Inflammatory macrophage (primary cell): ENCODE measurements around the gene TSPYL2.

ENCODE experiments used
- DNase-seq, 2 donors: peaks; one replicate each; pipeline ENCODE4 v3.0.0-alpha.2; 2020 to 2022

Gene TSPYL2

DNA sequence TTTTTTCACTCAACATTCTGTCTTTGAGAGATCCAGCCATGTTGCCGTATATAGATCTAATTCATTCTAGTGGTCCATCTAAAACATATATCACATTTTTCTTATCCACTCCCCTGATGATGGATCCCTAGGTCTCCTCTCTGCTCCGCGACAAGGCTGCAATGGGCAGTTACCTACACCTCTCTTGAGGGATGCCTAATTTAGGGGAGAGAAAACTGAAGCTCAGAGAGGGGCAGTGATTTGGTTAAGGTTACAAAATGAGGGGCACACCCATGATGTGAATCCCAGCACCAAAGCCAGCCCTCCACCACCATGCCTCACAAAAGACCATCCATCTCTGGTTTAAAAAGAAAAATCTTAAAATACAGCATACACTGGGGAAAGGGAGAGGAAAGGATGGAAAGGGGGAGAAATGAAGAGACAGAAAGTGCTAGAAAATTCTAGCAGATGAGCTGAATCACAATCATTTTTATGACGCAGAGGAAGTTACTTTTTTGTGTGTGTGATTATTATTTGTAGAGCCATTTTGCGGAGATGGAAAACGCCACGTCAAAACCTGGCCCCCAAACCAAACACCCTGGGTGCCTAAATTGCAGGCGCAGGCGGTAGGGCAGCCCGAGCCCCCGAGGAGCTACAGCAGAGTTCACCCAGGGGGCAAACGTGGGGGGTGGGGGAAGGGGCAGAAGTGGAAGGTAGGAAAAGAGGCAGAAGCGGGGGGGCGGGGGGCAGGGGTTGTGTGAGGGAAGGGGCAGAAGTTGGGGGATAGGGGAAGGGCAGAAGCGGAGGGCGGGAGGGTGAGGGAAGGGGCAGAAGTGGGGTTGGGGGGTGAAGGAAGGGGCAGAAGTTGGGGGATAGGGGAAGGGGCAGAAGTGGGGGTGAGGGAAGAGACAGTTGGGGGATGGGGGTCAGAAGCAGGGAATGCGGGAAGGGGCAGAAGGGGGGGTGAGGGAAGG, 1.3 kb upstream of the TSPYL2 start:
- no peak for DNase-seq

DNA sequence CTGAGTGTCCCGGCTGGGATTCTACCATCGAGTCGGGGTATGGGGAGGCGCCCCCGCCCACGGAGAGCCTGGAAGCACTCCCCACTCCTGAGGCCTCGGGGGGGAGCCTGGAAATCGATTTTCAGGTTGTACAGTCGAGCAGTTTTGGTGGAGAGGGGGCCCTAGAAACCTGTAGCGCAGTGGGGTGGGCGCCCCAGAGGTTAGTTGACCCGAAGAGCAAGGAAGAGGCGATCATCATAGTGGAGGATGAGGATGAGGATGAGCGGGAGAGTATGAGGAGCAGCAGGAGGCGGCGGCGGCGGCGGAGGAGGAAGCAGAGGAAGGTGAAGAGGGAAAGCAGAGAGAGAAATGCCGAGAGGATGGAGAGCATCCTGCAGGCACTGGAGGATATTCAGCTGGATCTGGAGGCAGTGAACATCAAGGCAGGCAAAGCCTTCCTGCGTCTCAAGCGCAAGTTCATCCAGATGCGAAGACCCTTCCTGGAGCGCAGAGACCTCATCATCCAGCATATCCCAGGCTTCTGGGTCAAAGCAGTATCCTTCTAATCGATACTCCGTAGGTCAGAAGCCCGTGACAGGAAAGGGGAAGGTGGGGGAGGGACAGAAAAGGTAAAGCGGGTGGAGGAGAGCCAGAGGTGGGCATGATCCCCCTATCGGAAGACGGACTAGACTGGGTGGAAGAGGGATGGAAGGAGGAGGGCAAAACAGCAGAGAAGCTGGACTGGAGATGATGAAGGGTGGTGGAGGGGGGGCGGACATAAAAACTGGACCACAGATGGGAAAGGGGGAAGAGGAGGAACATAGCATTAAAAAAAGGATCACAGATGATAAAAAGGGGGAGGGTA, 828 bp downstream of the TSPYL2 start:
- no peak for DNase-seq

DNA sequence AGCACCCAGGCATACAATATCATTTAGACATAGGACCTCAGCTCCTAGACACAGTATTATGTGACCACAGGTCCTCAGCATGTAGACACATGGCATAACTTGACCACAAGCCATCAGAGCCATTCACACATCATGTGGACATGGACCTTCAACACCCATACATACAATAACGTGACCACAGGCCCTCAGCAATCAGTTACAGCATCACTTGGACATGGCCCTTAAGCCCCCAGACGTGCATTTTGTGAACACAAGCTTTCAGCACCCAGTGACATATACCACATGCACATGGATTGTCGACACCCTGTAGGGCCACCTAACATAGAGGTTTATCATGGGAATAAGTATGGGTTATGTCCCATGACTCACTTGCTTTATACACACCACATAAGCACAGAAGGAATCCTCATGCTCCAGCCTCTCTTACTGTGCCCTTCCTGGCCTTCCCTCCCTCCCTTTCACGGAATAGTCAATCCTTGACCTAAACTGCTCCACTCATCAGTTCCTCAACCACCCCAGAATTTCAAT, 1.9 kb downstream of the TSPYL2 start:
- DNase-seq: no peak

DNA sequence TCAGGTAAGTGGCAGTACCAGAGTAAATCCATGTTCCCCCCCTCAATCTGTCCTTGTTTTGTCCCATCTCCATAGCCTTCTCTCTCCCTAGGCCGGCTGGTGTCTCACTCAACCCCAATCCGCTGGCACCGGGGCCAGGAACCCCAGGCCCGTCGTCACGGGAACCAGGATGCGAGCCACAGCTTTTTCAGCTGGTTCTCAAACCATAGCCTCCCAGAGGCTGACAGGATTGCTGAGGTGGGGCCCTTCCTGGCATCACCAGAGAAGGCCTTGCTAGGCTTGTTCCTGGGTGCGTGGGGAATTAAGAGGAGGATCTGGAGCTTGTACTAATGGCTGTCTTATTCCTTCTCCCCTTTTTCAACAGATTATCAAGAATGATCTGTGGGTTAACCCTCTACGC, 2.7 kb downstream of the TSPYL2 start:
- DNase-seq: no peak

DNA sequence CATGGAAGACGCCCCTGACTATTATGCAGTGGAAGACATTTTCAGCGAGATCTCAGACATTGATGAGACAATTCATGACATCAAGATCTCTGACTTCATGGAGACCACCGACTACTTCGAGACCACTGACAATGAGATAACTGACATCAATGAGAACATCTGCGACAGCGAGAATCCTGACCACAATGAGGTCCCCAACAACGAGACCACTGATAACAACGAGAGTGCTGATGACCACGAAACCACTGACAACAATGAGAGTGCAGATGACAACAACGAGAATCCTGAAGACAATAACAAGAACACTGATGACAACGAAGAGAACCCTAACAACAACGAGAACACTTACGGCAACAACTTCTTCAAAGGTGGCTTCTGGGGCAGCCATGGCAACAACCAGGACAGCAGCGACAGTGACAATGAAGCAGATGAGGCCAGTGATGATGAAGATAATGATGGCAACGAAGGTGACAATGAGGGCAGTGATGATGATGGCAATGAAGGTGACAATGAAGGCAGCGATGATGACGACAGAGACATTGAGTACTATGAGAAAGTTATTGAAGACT, 3.6 kb downstream of the TSPYL2 start:
- no peak for DNase-seq

DNA sequence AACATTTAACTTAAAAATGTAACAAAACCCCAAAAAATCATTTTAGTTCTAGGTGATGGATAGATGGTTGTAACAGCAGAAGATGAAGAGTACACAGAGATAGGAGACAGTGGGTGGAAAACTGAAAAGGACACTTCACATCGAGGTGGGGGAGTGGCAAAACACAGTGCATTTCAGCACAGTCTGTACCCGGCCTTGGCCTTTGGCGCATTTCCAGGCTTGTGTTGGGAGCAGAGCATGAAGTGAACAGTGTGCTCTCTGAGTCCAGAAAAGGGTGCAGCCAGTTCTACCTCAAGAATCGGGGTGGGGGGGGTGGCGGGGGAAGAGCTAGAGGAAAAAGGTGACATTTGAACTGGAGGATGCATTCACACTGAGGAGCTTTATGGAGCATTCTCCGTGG, 4.3 kb downstream of the TSPYL2 start:
- DNase-seq: no peak

DNA sequence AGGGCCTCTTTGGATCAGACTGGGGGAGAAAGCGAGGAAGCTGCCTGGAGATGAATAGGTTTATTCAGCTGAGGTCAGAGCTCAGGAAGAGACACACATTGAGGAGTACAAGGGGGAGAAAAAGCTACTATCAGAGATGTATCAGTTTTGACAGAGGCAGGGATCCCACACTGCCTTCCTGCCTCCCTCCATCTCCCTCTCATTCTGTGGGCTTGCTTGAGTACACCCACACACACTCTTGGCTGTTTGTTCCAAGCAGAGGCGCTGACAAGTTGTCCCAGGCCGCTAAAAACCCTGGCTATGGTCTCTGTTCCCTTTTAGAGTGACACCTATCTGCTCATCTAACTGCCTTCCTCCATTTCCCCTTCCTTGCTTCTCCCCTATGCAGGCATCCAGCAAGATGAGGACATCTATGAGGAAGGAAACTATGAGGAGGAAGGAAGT, 5.2 kb downstream of the TSPYL2 start:
- DNase-seq: peak; percentile 6 to 9

DNA sequence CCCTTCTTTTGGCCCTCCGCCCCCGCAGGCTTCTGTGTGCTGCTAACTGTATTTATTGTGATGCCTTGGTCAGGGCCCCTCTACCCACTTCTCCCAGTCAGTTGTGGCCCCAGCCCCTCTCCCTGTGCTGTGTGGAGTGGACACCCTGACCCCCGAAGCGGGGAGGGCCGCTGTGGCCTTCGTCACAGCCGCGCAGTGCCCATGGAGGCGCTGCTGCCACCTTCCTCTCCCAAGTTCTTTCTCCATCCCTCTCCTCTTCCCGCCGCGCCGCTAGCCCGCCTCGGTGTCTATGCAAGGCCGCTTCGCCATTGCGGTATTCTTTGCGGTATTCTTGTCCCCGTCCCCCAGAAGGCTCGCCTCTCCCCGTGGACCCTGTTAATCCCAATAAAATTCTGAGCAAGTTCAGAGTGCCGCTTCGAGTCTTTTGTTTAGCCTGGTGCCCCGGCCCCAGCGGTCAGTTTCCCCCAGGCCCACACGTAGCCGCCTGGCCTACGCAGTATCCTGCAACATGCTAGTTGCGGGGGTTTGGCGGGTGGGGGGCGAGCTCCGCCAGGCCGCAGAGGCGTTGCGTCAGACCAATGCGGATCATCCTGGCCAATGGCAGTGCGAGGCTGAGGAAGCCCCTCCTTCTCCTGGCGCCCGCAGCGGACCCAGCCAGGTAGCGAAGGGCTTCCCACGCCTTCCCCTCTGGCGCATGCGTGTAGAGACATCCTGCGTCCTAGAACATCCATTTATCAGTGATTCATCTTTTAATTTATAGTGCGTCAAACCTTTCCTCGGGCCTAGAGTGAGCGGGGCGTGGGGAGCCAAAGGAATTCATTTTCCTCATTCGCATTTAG, 6.2 kb downstream of the TSPYL2 start:
- peak in 1 of 2 donors; percentile 9 for DNase-seq

DNA sequence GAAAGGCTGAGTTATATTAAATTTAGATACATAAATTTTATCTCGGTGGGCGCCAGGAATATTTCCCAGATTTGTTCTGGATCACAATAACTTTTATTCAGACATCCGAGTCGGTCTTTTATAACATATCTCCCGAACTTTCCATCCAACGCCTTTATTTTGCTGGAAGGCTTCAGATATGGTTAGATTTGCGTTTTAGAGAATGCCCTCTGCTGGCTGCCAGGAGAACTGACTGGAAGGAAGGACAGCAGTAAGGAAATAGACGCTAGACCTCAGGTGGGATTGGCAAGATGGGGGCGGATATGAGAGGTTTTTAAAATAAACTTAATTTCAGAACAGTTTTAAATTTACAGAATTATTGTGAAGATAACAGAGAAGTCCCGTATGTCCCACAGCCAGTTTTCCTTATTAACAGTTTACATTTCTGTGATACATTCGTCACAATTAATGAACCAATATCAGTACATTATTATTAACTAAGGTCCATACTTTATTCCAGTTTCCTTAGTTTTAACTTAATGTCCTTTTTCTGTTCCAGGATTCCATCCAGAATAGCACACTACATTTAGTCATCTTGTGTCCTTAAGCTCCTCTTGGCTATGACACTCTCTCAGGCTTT, 7.2 kb downstream of the TSPYL2 start:
- DNase-seq: peak; percentile 15 to 24

DNA sequence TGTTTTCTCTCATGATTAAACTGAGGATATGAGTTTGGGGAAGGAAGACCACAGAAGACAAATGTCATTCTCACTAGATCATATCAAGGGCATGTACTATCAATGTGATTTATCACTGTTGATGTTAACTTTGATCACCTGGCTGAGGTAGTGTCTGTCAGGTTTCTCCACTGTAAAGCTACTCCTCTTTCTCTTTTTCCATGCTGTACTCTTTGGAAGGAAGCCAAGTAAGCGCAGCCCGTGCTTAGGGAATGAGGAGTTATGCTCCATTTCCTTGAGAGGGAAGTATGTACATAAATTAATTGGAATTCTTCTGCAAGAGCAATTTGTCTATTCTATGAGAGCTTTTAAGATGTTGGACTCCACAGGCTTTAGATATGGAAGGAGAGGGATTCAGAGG, 7.8 kb downstream of the TSPYL2 start:
- no peak for DNase-seq

DNA sequence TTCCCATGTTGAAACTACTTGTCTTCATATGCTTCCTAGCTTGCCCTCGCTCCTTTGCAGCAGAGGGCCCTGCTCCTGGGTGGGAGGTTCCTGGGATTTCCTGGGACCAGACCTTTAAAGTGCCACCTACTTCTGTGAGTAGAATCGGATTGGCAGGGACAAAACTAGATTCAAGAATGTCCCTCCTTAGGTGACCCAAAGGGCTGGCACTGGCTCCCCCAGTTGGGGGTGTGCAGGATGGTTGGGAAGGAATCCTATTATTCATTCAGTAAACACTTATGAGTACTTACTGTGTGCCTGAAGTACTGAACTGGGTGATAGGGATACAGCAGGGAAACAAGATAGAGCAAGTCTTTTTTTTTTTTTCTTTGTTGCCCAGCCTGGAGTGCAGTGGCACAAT, 9.2 kb downstream of the TSPYL2 start:
- no peak for DNase-seq

DNA sequence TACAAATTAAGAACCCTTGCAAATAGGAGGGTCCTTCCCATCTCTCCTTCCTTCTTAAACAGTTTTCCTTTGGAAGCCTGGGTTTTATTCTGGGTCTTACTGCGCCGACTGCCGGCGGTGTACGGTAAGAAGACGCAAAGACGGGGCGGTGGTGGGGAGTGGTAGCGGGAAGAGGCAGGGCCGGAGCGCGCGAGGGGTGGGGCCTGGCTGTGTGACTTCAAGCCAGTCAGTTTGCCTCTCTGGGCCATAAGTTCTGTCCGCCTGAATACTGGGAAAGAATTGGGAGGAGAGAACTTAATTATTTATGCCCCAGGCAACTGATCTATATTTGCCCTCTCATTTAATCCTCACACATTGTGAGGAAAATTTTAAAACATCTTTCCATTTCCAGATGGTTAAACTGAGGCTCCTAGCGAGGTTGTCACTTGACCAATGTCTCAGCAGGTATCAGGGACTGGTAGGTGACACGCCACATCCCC, 11.0 kb downstream of the TSPYL2 start:
- DNase-seq: peak; percentile 70 to 77

DNA sequence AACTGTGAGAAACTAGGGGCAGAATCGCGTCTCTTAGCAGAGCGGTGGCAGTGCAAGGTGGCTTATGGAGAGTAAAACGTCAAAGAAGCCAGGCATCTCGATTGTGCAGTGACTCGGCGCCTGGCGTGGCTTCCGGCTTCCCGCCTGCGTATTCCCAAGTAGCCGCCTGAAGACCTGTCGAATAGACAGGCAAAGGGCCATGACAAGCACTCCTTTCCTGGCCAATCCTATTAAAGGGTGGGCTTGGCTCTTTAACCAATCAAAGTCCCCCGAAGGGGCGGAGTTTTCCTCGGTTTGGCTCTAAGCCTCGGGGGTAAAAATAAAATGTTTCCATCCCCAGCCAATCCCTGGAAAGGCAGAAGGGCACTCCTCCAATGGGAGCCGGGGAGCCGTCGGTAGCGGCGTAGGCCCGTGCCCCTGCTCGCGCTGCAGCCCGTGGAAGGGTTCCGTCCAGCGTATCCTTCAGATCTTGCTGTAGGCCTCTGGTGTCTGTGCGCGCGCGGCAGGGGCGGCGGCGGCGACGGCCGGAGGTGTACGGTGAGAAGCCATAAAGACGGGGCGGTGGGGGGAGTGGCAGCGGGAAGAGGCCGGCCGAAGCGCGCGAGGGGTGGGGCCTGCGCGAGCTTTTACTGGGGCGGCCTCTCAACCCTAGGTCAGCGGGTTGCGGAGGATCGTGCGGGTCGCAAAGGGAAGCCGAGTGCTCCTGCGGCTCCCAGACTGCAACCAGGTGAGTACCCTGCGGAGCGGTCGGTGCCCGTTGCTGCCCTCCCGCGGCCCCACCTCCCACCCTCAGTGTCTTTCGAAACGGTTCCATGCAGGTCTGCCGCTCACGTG, 11.8 kb downstream of the TSPYL2 start, which contains the start of gene KANTR:
Gene KANTR (plus strand): TSS at position 395 of the 834 bp plus-strand sequence. CDS start 30,131 bp downstream, outside the sequence.
- peak; percentile 95 for DNase-seq

DNA sequence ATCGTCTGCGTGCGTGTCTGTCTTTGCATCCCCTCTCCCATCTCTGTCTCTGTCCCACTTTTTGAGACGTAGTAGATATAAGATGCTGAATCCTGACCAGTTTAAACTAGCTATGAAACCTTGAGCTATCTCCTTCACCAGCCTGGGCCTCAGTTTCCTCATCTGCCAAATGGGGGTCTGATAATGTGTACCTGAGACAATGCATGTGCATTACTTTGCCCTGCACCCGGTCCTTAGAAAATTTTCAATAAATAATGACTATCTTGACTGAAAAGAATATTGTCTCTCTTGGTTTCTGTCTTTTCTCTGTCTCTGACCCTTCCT, 12.4 kb downstream of the TSPYL2 start:
- DNase-seq: no peak

DNA sequence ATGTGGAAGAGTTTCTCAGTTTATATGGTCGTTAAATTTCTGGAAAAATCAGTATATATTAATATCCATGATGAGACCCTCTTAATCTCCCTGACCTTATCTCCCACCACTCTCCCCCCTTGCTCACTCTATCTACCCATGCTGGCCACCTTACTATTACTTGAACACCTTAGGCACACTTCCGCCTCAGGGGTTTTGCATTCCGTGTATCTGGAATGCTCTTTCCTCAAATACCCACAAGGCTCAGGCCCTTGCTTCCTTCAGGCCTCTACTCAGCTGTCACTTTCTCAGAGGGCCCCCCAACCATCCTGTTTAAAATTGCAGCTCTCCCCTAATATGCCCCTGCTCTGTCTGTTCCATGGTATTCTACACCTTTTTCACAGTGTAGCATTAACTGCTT, 13.6 kb downstream of the TSPYL2 start:
- DNase-seq: no peak

DNA sequence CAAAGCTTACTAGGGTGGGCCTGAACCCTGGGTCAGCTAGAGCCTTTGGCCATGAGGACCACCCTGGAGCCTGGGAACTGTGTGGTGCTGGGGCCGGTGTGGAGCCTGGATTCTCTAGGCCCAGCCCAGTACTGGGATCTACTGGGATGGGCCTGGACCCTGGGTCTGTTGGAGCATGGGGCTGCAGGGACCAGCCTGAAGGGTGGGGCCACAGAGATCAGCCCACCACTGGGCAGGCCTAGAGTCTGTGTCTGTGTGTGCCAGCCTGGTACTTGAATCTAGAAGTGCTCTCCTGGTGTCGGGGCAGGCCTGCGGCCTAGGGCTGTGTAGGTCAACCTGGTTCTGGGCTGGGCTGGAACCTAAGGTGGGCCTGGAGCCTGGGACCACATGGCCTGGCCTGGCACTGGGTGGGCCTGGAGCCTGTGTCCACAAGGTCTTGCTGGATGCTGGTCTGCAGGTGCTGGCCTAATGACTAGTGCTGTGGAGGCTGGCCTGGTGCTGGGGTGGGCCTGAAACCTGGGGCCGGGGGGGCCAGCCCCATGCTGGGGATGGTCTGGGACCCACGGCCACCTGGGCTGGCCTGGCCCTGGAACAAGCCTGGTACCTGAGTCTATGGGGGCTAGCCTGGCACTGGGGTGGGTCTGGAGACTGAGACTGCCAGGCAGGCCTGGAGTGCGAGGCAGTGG, 32.8 kb downstream of the TSPYL2 start:
- no peak for DNase-seq

DNA sequence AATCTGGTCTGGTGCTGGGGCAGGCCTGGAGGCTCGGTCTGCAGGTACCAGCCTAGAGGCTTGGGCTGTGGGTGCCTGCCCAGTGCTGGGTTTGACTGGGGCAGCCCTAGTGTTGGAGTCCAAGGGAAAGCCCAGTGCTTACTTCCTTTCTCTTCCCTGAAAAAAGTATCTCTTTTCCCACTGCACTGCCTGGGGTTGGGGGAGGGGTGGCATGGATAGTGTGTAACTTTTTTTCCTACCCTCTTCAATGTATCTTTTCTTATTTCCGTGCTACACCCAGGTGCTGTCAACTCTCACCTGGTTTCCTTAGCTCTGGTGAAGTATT, 33.3 kb downstream of the TSPYL2 start:
- no peak for DNase-seq

DNA sequence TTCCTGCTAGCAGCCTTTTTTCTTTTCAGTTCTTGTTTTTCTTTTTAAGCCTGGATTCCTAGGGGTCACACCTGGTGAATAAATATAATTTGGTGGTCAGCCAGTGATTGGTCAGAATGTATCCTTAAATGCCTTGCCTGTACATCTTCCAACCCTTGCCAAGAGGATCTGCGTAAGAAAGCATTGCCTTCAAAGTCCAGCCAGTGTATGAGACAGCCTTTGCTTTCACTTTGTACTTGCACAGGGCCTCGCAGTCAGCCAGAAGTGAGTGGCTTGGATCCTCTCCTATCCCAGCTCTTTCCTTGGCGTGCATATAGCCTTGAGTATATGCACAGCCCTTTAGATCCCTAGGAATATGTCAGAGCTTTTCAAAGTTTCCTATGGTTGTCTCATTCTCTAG, 33.9 kb downstream of the TSPYL2 start:
- DNase-seq: no peak

DNA sequence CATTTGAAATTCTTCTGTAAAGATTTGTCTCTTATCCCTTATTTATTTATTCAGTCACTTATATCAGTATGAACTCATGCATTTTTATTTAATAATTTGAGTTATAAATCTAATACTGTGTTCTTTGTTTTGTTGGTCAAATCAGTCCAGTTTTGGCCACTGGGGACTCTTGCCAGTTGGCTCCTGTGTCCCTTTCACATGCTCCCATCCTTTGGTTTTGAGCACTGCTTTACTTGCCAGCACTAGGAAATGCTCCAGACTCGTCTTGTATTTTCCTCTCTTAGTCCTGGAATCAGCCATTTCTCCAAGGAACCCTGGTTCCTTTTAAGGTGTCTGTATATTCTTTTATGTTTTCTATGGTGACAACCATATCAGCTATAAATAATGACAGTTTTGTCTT, 39.8 kb downstream of the TSPYL2 start:
- DNase-seq: no peak

DNA sequence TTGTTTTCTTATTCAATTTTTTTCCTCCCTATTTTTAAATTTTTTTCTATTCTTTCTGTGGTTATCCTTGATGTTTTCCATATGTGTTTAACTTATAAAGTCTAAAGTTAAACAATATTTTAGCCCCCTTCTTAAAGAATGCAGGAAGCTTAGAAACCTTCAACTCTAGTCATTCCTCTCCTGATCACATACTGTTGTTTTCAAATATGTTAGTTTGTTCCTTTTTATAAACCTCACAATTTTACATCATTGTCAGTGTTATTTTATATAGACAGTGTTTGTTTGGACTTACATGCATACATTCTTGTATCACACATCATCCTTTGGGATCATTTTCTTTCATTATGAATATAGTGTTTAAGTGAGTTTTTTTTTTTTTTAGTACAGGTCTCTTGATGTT, 43.3 kb downstream of the TSPYL2 start:
- DNase-seq: no peak
